Uterus (tissue), 2 donors: ENCODE data around the gene JARID2.

Source experiments
- CTCF ChIP-seq, 4 experiments: fragments of 200-600 bp in 2 of 4; fragments of 450-650 bp in 2 of 4; sonication (generic) in 2 of 4; IDR thresholded peaks; one replicate each; pipeline ENCODE4 v1.5.1; 2016 to 2019; ENCODE audit warnings: antibody characterized with exemption in 4 of 4, mild to moderate bottlenecking in 2 of 4, moderate library complexity in 1 of 4
- POLR2A ChIP-seq, 2 donors: fragments of 450-650 bp; IDR thresholded peaks; one replicate each; pipeline ENCODE4 v1.6.1; 2016; ENCODE audit warnings: antibody characterized with exemption in 2 of 2, mild to moderate bottlenecking in 1 of 2, moderate library complexity in 1 of 2

DNA sequence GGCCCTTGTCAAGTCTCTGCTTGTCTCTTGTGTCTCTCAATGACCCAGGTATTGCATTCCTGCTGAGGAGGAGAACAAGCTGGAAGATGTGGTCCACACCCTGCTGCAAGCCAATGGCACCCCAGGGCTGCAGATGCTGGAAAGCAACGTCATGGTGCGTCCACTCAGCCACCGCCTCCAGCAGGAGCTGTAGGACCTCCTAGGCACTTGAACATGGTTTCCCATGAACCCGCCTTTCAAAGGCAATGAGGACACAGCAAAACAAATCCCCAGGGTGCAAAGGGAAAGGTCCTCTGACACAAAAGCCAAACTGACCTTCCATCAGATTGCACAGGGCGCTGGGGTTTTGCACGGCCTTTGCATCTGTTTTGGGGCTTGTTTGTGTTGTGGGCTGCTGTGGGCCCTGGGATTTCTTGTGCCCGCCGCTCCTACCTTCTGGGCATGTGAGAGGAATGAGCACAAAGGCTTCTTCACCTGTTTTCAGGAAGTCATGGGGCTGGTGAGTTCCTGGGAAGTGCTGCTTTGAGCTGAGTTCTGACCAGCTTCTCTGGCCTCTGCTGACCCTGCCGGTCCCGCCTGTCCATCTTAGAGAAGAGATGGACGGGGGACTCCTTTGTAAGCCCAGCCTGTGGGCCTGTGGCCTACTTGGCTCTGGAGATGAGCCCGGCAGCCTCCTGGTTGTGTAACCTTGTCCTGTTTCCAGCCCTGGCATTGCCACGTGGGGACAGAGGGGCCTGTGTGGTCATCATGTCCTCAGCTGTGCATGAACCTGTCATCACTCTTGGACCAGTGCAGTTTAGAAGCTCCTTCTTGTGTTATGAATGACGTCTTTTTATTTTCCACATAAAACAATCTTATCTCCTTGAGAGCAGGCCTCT lies 265.6 kb downstream of the JARID2 start:
- TF ChIP-seq CTCF (IDR thresholded peaks at IDR 0.05) (no peak), POLR2A (IDR thresholded peaks at IDR 0.05) (no peak)
